Erythroblast (primary cell): ENCODE measurements around the gene ZNF740.

ENCODE experiments used
- GATA1 ChIP-seq: IDR thresholded peaks from 2 replicates; pipeline ENCODE4 v1.6.1; 2011; ENCODE audit warnings: low read depth, mild to moderate bottlenecking, control low read depth, low read length, moderate library complexity
- POLR2A ChIP-seq: IDR thresholded peaks from 2 replicates; pipeline ENCODE4 v1.6.1; 2011; ENCODE audit warnings: mild to moderate bottlenecking, low read length

- TF ChIP-seq POLR2A, result no peak
- no peak for TF ChIP-seq GATA1
Measured at GRCh38 chr12:53173085-53173715, 7.3 kb upstream of the ZNF740 start.
